Mesenteric fat pad (tissue), 1 donor: ENCODE measurements around the gene SLC45A2. TPM values are rescaled to one million over a fixed set of nuclear protein-coding genes. Genes with fewer than 3 reads are reported as not detected.
A peak's percentile ranks its signal among the peaks of the same experiment; 100 is the strongest.

ENCODE experiments used
- DNase-seq: peaks from one replicate; pipeline ENCODE4 v3.0.0-alpha.2; 2020; ENCODE audit warnings: low spot score
- total RNA-seq: library from RNA; stranded (reverse); fragmentation: NEBNext Ultra II Directional; extraction: Animal tissue kit (Norgen Biotek cat#: 25700); gene quantifications from one replicate; pipeline ENCODE4 v1.2.1, GENCODE V29; 2021
- donor health status: DM: yes; HTN: yes; CAD: no.

SLC45A2 gene
- total RNA-seq, 1 donor from 2014 or later: not detected

GRCh38 chr5:34007621-34008600 is 23.4 kb upstream of the SLC45A2 start, which contains the start of gene AMACR:
Gene AMACR, minus strand, starts transcription at chr5:34008050. Its CDS starts 31 bp downstream, at chr5:34008019.
- peak; percentile 96 for DNase-seq

- DNase-seq: no peak
These were observed 22.7 kb upstream of the SLC45A2 start for GRCh38 chr5:34007201-34007620.

- DNase-seq: no peak
These were observed 21.2 kb upstream of the SLC45A2 start for GRCh38 chr5:34005681-34006080.

GRCh38 chr5:34005211-34005610 is 20.7 kb upstream of the SLC45A2 start:
- DNase-seq: no peak

GRCh38 chr5:34003941-34004340 is 19.4 kb upstream of the SLC45A2 start:
- no peak for DNase-seq

GRCh38 chr5:34002629-34003328 is 18.3 kb upstream of the SLC45A2 start:
- DNase-seq: no peak

- no peak for DNase-seq
These were observed 16.8 kb upstream of the SLC45A2 start for GRCh38 chr5:34001241-34001841.

- DNase-seq: no peak
These were observed 15.5 kb upstream of the SLC45A2 start for GRCh38 chr5:33999978-34000377.

GRCh38 chr5:33997331-33997983 is 13.0 kb upstream of the SLC45A2 start:
- DNase-seq: no peak

- no peak for DNase-seq
These were observed 11.4 kb upstream of the SLC45A2 start for GRCh38 chr5:33995865-33996264.

GRCh38 chr5:33994845-33995244 is 10.4 kb upstream of the SLC45A2 start:
- no peak for DNase-seq

- no peak for DNase-seq
These were observed 8.4 kb upstream of the SLC45A2 start for GRCh38 chr5:33992864-33993263.

GRCh38 chr5:33985447-33985846 is 954 bp upstream of the SLC45A2 start:
- no peak for DNase-seq

GRCh38 chr5:33984178-33984577 is 315 bp downstream of the SLC45A2 start:
- DNase-seq: no peak

GRCh38 chr5:33981408-33982162 is 2.9 kb downstream of the SLC45A2 start:
- DNase-seq: no peak

GRCh38 chr5:33980030-33980429 is 4.5 kb downstream of the SLC45A2 start:
- no peak for DNase-seq

- DNase-seq: no peak
These were observed 6.2 kb downstream of the SLC45A2 start for GRCh38 chr5:33978306-33978705.

GRCh38 chr5:33976307-33976706 is 8.2 kb downstream of the SLC45A2 start:
- no peak for DNase-seq

GRCh38 chr5:33975852-33976251 is 8.6 kb downstream of the SLC45A2 start:
- no peak for DNase-seq

GRCh38 chr5:33973271-33973670 is 11.2 kb downstream of the SLC45A2 start:
- DNase-seq: no peak
